ENCODE measurements around the gene CDC42BPB.

- TF ChIP-seq CTCF (IDR thresholded peaks at IDR 0.05), result no peak
- no peak for TF ChIP-seq EP300 (IDR thresholded peaks at IDR 0.05)
- no peak for TF ChIP-seq POLR2A (IDR thresholded peaks at IDR 0.05)
Measured at GRCh38 chr14:102971836-102972606, 85.3 kb downstream of the CDC42BPB start.

Data from suprapubic skin (tissue), 3 donors.